AG04449 (cell line): ENCODE data around the gene SARDH.

ENCODE experiments used
- CTCF ChIA-PET: fragments of 350-600 bp; formaldehyde crosslinking; extraction: SDS; loops from one replicate; lab custom pipeline; 2021; ENCODE audit warnings: antibody characterized with exemption; lab: Yijun Ruan, JAX
- POLR2A ChIA-PET: fragments of 400-600, 350-600 bp; formaldehyde crosslinking; extraction: SDS; loops from one replicate; lab custom pipeline; 2020; ENCODE audit warnings: antibody characterized with exemption, inconsistent platforms; lab: Yijun Ruan, JAX
- DNase-seq: peaks from one replicate; pipeline ENCODE4 v3.0.0-alpha.2; 2010; ENCODE audit warnings: low read depth, low spot score
- H3K4me3 ChIP-seq: 2 replicates; pipeline ENCODE4 v1.5.1; 2011; ENCODE audit warnings: low read depth, mild to moderate bottlenecking, control low read depth, low read length
- CTCF ChIP-seq: IDR thresholded peaks from one replicate; pipeline ENCODE4 v1.5.1; 2011; ENCODE audit warnings: mild to moderate bottlenecking, moderate library complexity, low read length, control low read depth, inconsistent platforms; ENCODE audit not compliant: insufficient read depth; ENCODE audit errors: missing control alignments

The SARDH gene

GRCh38 chr9:133713960-133714495 lies 24.1 kb downstream of the SARDH start:
- ChIA-PET CTCF (interaction anchor here (1.2 to 2.0 kb wide), 2 partner anchors 13 to 29 kb away, joined by 5 to 6 read pairs; no protein-coding TSS in a partner anchor), POLR2A (no interaction called here)
- DNase-seq = no peak
- no peak overlapping the region for H3K4me3 ChIP-seq
- no peak for TF ChIP-seq CTCF

- POLR2A ChIA-PET = no interaction called here
- DNase-seq = no peak
- CTCF ChIA-PET = interaction anchor here (1.0 to 2.0 kb wide), 2 partner anchors 14 kb away, joined by 3 to 5 read pairs; no protein-coding TSS in a partner anchor
- no peak overlapping the region for H3K4me3 ChIP-seq
- no peak for TF ChIP-seq CTCF
These were observed 24.8 kb downstream of the SARDH start for GRCh38 chr9:133713150-133713959.

GRCh38 chr9:133712221-133713100 lies 25.7 kb downstream of the SARDH start:
- H3K4me3 ChIP-seq = no peak overlapping the region
- DNase-seq = no peak
- TF ChIP-seq CTCF = no peak
- ChIA-PET POLR2A (no interaction called here), CTCF (interaction anchor here (1.0 kb wide), 1 partner anchor 15 kb away, joined by 3 read pairs; no protein-coding TSS in a partner anchor)

GRCh38 chr9:133711428-133712220 lies 26.5 kb downstream of the SARDH start:
- H3K4me3 ChIP-seq = no peak overlapping the region
- TF ChIP-seq CTCF = no peak
- DNase-seq = no peak
- CTCF ChIA-PET = no interaction called here
- POLR2A ChIA-PET = no interaction called here

GRCh38 chr9:133710661-133711427 lies 27.3 kb downstream of the SARDH start:
- no peak for DNase-seq
- CTCF ChIA-PET = no interaction called here
- H3K4me3 ChIP-seq = no peak overlapping the region
- no peak for TF ChIP-seq CTCF
- POLR2A ChIA-PET = no interaction called here
